Right lobe of liver (tissue), 4 donors: ENCODE results near the gene ZC3H7A.

ENCODE experiments used
- POLR2A ChIP-seq: fragments of 450-650 bp; IDR thresholded peaks from one replicate; pipeline ENCODE4 v1.6.1; 2017; ENCODE audit warnings: antibody characterized with exemption, mild to moderate bottlenecking
- TF ChIP-seq, protein P1 (sequence below), 4 donors: fragments of 200-600 bp in 3 of 4; fragments of 450-650 bp in 1 of 4; IDR thresholded peaks; one replicate each; pipeline versions ENCODE4 v1.5.1 to v1.8.0; 2016 to 2022; ENCODE audit warnings: antibody characterized with exemption in 4 of 4, mild to moderate bottlenecking in 2 of 4
- donor health status: DM: no; HTN: no; CAD: no.
- donor health status: DM: no; HTN: no; CAD: no.
- donor health status: DM: no; HTN: yes; CAD: no.

DNA sequence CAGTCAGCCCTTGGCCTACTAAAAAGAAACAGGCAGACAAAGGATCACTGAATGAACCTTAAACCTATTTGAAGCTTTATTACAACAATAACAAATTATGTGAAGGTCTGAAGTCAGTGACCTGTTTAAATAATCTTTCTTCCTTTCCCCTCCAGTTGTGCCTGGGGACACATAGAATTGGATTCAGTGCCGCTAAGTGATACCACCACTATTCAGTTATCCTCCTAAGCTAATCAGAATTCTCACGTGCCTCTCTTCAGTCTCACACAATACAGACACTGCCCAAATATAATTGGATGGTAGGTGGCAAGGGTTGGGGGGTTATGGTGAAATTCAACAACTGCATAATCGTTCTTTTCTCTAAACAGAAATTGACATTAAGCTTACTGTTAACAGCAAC is 65.8 kb downstream of the ZC3H7A start:
- TF ChIP-seq, protein P1, sequence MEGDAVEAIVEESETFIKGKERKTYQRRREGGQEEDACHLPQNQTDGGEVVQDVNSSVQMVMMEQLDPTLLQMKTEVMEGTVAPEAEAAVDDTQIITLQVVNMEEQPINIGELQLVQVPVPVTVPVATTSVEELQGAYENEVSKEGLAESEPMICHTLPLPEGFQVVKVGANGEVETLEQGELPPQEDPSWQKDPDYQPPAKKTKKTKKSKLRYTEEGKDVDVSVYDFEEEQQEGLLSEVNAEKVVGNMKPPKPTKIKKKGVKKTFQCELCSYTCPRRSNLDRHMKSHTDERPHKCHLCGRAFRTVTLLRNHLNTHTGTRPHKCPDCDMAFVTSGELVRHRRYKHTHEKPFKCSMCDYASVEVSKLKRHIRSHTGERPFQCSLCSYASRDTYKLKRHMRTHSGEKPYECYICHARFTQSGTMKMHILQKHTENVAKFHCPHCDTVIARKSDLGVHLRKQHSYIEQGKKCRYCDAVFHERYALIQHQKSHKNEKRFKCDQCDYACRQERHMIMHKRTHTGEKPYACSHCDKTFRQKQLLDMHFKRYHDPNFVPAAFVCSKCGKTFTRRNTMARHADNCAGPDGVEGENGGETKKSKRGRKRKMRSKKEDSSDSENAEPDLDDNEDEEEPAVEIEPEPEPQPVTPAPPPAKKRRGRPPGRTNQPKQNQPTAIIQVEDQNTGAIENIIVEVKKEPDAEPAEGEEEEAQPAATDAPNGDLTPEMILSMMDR (IDR thresholded peaks at IDR 0.05): no peak
- no peak for TF ChIP-seq POLR2A
